ENCODE measurements around the gene POLE4.

POLE4 gene

GRCh38 chr2:75003276-75003675, 44.8 kb downstream of the POLE4 start:
- no peak for DNase-seq

- DNase-seq: no peak
These were observed 45.3 kb downstream of the POLE4 start for GRCh38 chr2:75003773-75004172.

- DNase-seq: no peak
These were observed 47.6 kb downstream of the POLE4 start for GRCh38 chr2:75006041-75006440.

- no peak for DNase-seq
These were observed 48.6 kb downstream of the POLE4 start for GRCh38 chr2:75007061-75007460.

- no peak for DNase-seq
These were observed 49.4 kb downstream of the POLE4 start for GRCh38 chr2:75007819-75008218.

- no peak for DNase-seq
These were observed 52.1 kb downstream of the POLE4 start for GRCh38 chr2:75010571-75010970.

GRCh38 chr2:75012080-75012479, 53.6 kb downstream of the POLE4 start:
- DNase-seq: no peak

- DNase-seq: no peak
These were observed 59.7 kb downstream of the POLE4 start for GRCh38 chr2:75018162-75018561.
